GM08714 (cell line): ENCODE measurements around the gene CCDC74A.
A peak's percentile ranks its signal among the peaks of the same experiment; 100 is the strongest.
"Not testable (repeated sequence)": the region's sequence is repeated elsewhere in the genome, so short reads cannot be mapped to it uniquely, and the experiment has no call there.

Experiments
- H3K4me3 ChIP-seq: fragments of 200-500 bp; sonication (Bioruptor generic); 2 replicates; pipeline ENCODE4 v1.5.1; 2014; ENCODE audit warnings: mild to moderate bottlenecking, low read length, inconsistent platforms
- ZNF274 ChIP-seq: IDR thresholded peaks from 2 replicates; pipeline ENCODE4 v1.6.1; 2012; ENCODE audit warnings: mild to moderate bottlenecking, low read depth, low read length

Gene CCDC74A

GRCh38 chr2:131492418-131493198 lies 35.1 kb upstream of the CCDC74A start:
- TF ChIP-seq ZNF274, result no peak
- peak overlapping the region; percentile 63 for H3K4me3 ChIP-seq

GRCh38 chr2:131493199-131493968 lies 34.3 kb upstream of the CCDC74A start:
- TF ChIP-seq ZNF274, result no peak
- peak overlapping the region; percentile 63 for H3K4me3 ChIP-seq

GRCh38 chr2:131495506-131495905 lies 32.2 kb upstream of the CCDC74A start:
- H3K4me3 ChIP-seq, result not testable (repeated sequence)

- not testable (repeated sequence) for H3K4me3 ChIP-seq
Measured at GRCh38 chr2:131498321-131498973, 29.2 kb upstream of the CCDC74A start.

GRCh38 chr2:131503587-131503986 lies 24.1 kb upstream of the CCDC74A start:
- not testable (repeated sequence) for H3K4me3 ChIP-seq

- not testable (repeated sequence) for H3K4me3 ChIP-seq
Measured at GRCh38 chr2:131504082-131504750, 23.5 kb upstream of the CCDC74A start.

- no peak for TF ChIP-seq ZNF274
Measured at GRCh38 chr2:131509615-131510014, 18.1 kb upstream of the CCDC74A start.

GRCh38 chr2:131511291-131511968 lies 16.3 kb upstream of the CCDC74A start:
- H3K4me3 ChIP-seq, result not testable (repeated sequence)

More at GRCh38 chr2:131509615-131510014, 18.1 kb upstream of the CCDC74A start:
- H3K4me3 ChIP-seq, result no peak overlapping the region

- not testable (repeated sequence) for H3K4me3 ChIP-seq
Measured at GRCh38 chr2:131511969-131512870, 15.5 kb upstream of the CCDC74A start.

GRCh38 chr2:131514408-131515166 lies 13.1 kb upstream of the CCDC74A start:
- not testable (repeated sequence) for H3K4me3 ChIP-seq

- not testable (repeated sequence) for H3K4me3 ChIP-seq
Measured at GRCh38 chr2:131515235-131515634, 12.5 kb upstream of the CCDC74A start.

GRCh38 chr2:131516011-131516410 lies 11.7 kb upstream of the CCDC74A start:
- no peak for TF ChIP-seq ZNF274
- H3K4me3 ChIP-seq, result no peak overlapping the region

- not testable (repeated sequence) for H3K4me3 ChIP-seq
Measured at GRCh38 chr2:131516621-131517020, 11.1 kb upstream of the CCDC74A start.
